SU-DHL-6 (cell line): ENCODE measurements around the gene HRNR.

ENCODE experiments used
- CTCF ChIP-seq: fragments of 200-600 bp; sonication (generic); IDR thresholded peaks from one replicate; pipeline ENCODE4 v1.5.1; 2017; ENCODE audit warnings: antibody characterized with exemption, mild to moderate bottlenecking, low read length, moderate library complexity; ENCODE audit not compliant: insufficient read depth, poor library complexity, severe bottlenecking
- EZH2phosphoT487 ChIP-seq: fragments of 200-600 bp; sonication (generic), shearing (Covaris generic); conservative IDR thresholded peaks from 2 replicates; pipeline ENCODE4 v1.6.1; 2018; ENCODE audit warnings: mild to moderate bottlenecking, antibody characterized with exemption, low read length, moderate library complexity, mixed read lengths

GRCh38 chr1:152190589-152190988 is 33.4 kb downstream of the HRNR start:
- TF ChIP-seq CTCF (no peak), EZH2phosphoT487 (no peak)
